Thyroid gland (tissue), 4 donors: ENCODE data around the gene PDGFC.

Experiments used
- CTCF ChIP-seq, 6 experiments: fragments of 200-600 bp in 3 of 6; fragments of 450-650 bp in 3 of 6; sonication (generic) in 3 of 6; IDR thresholded peaks; one replicate each; pipeline ENCODE4 v1.5.1; 2016 to 2019; ENCODE audit warnings: antibody characterized with exemption in 6 of 6, mild to moderate bottlenecking in 2 of 6, inconsistent platforms in 1 of 6, moderate library complexity in 1 of 6
- POLR2A ChIP-seq, 2 donors: fragments of 450-650 bp; IDR thresholded peaks; one replicate each; pipeline ENCODE4 v1.6.1; 2017; ENCODE audit warnings: antibody characterized with exemption in 2 of 2, mild to moderate bottlenecking in 2 of 2, moderate library complexity in 1 of 2

DNA sequence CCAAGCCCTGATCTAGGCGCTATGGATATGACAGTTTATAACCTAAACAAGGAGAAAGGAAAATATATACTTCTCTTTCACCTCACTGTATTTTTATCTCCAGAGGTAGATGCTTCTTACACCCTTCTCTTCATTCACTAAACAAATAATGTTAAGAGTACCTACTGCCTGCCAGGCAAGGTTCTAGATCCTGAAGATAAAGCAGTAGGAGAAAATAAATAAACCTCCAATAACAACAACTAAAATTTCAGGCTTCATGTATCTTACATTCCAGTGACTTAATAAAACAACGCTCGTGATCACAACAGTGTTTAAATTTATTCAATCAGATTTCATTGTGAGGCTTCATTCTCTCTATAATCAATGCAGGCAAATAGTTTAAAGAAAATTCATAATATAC, 20.7 kb downstream of the PDGFC start:
- TF ChIP-seq POLR2A (IDR thresholded peaks at IDR 0.05) (no peak), CTCF (IDR thresholded peaks at IDR 0.05) (no peak)
